ENCODE results near the gene SNRNP200.
"Not testable (repeated sequence)": the region's sequence is repeated elsewhere in the genome, so short reads cannot be mapped to it uniquely, and the experiment has no call there.

Gene SNRNP200

DNA sequence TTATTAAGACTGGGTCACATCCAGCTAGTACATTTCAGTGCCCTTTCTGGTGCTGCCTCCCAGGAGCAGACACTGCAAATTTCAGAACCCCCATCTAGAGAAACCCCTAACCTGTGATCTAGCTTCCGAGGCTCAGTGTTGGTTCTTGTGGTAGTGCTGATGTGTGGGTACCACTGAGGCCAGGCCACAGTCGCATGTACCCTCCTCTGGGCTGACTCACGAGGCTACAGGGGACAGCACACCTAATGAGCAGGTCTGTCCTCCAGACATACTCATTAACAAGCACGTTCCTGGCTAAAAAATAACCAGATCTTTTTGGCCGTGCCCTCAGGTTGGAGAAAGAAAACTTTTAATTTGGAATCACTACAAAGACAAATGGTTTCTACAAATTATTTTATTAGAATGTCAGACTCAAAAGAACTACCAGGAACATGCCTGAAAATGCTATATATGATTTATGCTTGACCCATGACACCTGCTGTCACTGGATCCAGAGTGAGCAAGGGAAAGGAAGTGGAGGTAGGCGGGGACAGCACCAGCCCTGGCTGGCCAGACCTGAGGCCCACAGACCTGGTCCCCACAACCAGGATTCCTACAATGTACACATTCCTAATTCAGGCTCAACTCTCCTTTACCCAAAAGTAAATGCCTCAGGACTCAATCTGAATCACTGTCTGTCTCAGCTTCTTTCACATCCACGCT, 30.8 kb downstream of the SNRNP200 start:
- DNase-seq (ENCODE audit: low read depth) = no peak

DNA sequence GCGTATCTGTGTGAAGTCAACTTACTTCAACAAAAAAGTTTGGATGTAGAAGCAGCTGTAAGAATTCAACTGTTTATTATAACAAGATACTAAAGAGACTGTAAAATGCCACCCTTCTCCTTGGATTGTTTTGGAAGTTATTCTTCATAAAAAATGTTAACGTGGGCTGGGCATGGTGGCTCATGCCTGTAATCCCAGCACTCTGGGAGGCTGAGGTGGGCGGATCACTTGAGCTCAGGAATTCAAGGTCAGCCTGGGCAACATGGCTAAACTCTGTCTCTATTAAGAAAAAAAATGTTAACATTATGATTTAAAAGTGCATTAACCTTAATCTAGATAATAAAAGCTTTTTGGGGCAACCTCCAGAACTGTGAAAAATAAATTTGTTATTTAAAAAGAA, 31.6 kb downstream of the SNRNP200 start:
- no peak for DNase-seq (ENCODE audit: low read depth)

DNA sequence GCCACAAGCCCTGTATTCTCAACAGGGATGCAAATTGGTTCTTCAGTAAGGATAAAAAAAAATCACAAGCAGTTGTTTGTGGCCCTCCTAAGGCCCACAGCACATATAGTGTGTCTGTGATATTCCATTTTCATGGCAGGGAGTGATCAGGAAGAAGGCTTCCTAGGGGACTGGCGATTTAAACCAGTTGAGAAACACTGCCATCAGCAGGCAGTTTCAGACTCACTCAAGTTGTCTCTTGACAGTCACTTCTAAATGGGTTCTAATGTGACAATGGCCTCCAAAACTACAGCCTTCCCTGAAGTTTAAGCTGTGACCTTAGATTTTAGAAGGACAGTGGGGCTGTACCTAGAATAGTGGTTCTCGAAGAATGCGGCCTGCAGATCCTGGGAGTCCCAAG, 33.4 kb downstream of the SNRNP200 start:
- DNase-seq (ENCODE audit: low read depth) = no peak

DNA sequence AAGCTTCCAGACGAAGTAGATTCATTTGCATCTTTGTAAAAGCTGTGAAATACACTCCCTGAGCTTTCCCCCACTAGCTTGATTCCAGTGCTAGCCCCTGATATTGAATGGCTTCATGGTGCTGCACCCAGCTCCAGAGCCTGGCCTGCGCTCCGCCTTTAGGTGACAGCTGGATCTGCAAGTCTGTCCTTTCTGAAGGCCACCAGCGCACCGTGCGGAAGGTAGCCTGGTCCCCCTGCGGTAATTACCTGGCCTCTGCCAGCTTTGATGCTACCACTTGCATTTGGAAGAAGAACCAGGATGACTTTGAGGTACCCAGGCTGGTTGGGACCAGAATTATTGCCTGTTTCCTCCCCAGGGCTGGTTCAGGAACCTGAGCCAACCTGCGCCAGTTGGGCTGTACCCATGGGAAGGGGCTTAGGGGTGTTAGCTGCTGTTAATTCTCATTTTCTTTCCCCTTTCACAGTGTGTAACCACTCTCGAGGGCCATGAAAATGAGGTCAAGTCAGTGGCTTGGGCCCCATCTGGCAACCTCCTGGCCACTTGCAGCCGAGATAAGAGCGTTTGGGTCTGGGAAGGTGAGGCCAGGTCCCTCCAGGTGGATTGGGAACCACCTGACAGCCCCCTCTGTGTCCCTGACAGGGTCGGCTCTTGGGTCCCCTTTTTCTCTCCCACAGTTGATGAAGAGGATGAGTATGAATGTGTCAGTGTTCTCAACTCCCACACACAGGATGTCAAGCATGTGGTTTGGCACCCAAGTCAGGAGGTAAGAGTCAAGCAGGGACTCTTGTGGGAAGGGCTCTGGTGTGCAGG, 38.0 kb downstream of the SNRNP200 start:
- DNase-seq (ENCODE audit: low read depth) = peak; percentile 9

DNA sequence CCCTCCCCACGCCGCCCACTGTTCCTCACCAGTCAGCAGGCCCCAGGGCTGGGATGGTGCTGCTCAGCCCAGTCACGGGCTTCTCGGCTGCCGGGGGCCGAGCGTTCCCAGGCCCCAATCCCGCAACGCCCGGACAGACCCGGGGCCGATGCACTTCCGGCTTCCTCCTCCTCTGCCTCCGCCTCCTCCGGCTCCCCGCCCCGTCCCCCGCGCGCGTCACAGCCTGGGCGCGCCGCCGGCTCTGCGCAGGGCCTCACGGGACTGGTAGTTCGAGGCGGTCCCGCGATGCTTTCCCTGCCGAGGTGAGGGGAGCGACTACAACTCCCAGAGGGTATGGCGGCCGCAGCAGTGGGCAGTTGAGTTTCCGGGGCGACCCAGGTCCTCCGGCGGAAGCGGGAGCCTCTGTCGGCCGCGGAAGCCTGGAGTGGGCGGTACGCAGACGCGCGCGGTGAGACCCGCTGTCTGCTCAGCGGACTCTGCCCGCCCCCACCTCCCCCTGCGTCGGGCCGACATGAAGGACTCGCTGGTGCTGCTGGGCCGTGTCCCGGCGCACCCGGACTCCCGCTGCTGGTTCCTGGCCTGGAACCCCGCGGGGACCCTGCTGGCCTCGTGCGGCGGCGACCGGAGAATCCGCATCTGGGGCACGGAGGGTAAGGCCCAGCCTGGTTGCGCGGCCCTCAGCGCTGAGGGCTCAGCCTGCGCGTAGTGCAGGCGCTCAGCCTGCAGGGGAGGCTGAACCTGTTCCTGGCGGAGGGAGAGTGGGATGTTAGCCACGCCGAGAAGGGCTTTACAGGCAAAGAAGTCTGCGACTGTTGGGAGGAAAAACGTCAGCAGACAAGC, 39.3 kb downstream of the SNRNP200 start, which contains the start of the genes CIAO1 and TMEM127:
Gene CIAO1, plus strand, starts transcription at position 386 of the 840 bp plus-strand sequence. Its CDS starts 126 bp downstream, at position 512.
Gene TMEM127, minus strand, starts transcription at position 158 of the 840 bp plus-strand sequence. CDS start 616 bp downstream, outside the sequence.
- peak; percentile 98 for DNase-seq (ENCODE audit: low read depth)

DNA sequence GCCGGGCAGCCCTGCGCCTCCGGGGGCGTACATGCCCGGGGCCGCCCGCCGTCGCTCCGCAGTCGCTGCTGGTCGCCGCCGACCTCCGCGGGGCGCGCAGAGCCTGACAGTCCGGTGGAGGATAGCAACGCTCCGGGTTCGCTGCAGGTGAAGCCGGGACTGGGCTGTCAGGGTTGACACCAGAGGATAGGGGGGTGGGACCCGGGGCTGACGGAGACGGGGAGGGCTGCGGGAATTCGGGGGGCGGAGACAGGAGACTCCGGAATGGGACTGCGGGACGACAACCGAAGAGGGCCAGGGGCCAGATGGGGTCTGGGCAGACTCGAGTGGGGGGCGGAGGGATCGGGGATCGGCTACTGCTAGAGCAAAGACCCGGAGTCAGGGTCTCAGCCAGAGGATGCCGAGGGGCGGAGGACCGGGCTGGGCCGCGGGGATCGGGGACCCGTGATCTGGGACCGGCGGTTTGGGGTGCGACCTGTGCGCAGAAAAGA, 40.0 kb downstream of the SNRNP200 start:
- peak; percentile 36 for DNase-seq (ENCODE audit: low read depth)

DNA sequence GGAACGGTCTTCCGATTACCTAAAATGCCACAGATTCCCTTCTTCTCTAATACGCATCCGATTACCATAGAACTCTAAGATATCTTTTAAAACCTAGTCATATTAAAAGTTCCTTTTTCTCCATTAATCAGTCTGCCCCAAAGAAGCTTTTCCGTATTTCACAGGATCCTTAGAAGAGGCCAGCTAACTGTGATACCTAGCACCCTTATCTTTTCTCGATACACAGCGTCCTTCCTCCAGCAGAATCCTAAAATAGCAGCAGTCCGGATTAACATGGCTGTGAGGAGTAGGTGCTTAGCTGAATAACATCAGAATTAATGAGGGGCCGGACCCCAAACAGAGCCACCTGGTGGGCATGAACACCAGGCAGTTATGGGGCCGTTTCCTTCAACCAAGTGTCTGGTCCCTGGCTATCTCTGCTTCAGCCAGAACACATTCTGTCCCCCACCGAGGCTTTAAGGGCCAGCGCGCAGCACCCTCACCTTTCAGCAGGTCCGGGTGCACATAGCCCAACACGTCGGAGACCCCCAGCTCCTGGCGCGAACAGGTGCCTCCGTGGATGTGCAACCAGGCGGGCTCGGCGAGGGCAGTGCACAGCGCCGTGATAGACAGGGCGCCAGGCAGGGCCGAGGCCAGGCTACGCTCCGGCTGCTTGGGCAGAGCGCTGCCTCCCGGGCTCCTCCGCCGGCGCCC, 40.5 kb downstream of the SNRNP200 start:
- DNase-seq (ENCODE audit: low read depth) = no peak

DNA sequence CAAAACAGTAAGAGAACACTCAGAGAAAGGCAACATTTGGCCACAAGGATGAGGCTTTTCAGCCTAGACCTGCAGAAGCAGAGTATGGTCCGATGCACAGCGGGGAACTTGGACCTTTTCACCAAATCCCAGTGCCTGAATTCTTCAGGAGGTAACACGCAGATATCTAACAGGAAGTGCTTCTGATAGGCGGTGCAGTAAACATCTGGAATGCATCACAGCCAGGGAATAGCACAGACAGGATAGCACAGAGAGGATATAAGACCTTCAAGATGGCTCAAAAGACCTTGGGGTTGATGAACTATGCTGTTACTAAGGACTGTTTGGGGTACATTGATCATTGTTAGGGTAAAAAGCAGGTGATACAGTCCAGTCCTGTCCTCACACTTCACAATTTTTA, 41.3 kb downstream of the SNRNP200 start:
- DNase-seq (ENCODE audit: low read depth) = no peak

DNA sequence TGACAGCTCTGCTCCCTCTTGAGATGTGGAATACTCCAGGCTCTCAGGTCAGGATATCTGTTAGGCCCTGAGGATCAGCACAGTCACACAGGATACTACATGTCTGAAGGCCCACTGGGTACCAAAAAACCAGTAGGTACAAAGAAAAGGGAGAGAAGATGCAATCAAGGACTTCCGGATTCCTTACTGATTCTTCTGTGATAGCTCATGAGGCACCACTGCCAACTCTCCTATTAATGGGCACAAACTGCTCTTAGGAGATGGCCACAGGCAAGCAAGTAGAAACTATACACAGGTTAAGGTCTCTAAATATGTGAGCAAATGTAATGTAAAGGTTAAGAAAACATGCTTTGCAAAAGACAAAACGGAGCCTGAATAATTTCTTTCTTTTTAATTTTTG, 43.0 kb downstream of the SNRNP200 start:
- no peak for DNase-seq (ENCODE audit: low read depth)

DNA sequence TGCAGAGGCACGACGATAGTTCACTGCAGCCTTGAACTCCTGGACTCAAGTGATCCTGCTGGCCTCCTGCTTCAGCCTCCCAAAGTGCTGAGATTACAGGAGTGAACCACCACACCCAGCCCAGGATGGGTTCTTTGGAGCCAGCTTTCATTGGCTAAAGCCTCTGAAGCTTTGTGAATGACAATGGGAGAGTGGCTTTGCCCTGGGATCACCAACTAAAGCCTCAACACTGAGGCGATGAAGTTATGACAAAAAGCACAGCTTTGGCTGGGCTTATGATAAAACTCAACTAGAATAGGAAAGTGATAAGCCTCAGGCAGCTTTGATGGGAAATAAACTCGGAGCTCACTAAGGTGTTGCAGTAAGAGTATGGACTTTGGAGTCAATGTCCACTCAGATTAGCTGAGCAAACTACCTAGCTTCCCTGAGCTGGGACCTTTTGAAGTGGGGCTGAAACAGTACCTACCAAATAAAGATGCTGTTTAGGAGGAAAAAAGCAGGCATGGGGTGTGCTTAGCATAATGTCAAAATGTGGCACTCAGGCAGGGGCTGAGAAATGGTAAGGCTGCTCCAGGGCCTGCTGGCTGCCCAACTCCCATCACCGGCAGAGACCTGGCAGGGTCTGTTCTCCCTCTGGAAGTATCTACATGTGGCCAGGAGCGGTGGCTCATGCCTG, 43.9 kb downstream of the SNRNP200 start:
- DNase-seq (ENCODE audit: low read depth) = no peak

DNA sequence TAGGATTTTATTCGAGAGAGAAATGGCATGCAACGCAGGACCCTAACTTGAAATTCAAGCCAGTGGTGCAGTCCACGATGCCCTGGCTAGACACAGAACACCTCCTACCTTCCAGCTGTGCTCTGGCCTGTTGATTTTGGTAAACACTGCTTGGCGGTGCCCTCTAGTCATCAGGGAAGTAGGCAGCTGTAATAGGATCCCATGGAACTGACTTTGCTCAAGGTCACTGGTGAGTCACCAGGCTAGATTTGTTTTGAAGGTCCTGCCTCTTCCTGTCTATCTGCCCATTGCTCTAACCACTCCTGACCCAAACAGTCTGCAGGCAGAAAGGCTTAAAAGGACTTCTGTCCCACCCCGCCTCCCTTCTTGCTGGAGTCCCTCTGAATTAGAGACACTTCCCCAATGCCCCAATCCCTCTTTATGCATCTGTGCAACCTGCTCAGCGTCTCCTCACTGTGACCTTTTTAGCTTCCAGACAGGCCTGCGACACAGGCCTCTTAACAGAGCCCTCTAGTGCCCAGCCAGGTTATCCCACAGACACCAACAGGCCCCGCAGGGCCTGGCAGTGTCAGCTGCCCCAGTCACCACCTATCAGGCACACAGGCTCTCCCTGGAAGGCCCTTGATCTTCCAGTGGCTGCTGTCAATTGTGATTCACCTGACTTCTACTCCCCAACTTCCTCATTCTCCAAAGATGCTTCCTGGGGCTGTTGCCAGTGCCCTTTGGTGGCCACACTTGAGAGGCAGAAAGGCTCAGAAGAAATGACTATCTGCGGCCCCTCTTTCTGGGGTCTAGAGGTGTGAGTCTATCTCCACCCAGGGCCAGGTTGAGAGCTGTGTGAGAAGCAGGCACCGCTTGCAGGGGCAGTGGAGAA, 44.7 kb downstream of the SNRNP200 start:
- DNase-seq (ENCODE audit: low read depth) = no peak

DNA sequence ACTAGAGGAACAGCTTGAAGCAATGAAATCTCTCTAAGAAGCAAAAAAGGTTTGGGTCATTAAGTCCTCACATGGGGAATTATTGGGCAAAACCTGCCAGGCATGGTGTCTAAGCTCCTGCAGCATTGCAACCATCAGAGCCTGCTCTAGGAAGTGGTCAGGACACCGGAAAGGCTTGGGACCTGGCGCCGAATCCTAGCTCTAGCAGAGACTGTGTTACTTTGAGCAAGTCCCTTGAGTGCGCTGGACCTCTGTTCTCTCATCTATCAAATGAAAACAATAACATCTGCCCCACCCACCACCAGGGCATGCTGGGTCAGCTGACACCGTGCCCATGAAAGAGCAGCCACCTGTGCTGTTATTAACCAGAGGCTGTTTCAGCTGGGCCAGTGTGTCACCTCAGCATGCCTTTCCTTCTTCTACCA, 45.8 kb downstream of the SNRNP200 start:
- DNase-seq (ENCODE audit: low read depth) = no peak

DNA sequence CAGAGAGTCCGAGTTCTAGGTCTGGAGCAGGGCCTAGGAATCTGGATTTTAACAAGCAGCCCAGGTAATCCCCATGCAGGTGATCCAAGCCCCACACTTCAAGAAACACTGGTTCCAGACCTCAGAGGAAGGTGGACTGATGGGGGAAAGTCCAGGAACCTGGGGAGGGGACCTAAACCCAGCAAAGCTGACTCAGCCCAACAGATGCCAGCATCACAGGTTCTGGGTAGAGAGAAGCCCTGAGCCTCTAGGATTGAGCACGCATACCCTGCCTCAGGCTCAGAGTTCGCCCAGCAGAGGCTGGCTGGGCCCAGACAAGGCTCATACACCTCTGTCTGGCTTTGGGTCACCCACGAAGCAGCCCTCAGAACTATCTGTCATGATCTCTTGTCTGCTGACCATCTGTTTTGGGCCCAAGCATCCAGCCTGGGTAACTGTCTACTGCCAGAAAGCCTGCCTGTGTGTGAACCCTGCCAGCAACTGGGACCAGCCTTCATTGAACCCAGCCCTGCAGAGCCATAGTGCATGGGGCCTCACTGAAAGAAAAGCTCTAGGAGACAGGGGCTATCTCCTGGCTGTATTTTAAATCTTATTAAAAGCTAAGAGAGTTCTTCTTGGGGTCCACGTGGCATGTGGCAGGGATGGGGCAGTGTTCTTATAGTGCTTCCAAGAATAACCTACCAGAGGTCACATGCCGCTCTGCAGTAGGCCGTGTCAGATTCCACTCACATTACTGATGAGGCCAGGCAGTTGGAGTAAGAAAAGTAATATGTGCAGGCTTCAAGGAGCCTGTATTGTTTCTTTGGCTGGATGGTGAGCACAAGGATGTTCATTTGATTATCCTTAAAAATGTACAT, 47.0 kb downstream of the SNRNP200 start:
- DNase-seq (ENCODE audit: low read depth) = no peak

DNA sequence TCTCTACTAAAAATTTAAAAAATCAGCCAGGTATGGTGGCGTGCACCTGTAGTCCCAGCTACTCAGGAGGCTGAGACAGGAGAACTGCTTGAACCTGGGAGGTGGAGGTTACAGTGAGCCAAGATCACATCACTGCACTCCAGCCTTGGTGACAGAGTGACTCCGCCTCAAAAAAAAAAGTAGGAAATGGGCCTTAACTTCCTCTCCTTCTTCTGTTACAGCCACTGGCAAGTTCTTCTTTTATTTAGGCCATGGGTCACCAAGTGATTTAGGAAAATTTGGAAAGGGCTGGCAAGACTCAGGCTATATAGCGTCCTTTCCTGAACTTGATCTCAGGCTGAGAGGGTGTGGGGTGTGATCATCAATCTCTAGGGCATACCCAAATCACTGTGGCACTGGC, 47.6 kb downstream of the SNRNP200 start:
- not testable (repeated sequence) for DNase-seq (ENCODE audit: low read depth)

DNA sequence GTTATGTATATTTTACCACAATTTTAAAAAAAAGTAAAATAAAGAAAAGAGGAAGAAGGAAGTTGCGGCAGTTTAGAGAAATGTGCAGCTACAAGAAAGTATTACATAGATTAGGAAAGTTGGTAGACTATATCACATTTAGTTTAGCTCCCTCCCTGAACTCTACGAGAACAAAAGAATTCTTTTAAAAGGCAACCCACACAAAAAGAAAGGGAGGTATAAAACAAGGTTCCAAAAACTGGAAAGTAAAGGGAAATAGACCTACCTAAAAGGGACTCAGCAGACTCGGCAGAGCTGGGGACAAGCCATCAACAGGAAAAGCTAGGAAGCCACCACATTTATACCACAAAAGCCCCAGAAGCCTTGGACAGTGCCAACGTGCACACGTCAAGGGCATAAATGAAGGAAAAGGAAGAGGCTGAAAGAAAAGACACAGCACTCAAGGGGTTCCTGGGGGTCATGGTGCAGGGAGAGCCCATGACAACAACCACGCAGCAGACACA, 48.7 kb downstream of the SNRNP200 start:
- no peak for DNase-seq (ENCODE audit: low read depth)

DNA sequence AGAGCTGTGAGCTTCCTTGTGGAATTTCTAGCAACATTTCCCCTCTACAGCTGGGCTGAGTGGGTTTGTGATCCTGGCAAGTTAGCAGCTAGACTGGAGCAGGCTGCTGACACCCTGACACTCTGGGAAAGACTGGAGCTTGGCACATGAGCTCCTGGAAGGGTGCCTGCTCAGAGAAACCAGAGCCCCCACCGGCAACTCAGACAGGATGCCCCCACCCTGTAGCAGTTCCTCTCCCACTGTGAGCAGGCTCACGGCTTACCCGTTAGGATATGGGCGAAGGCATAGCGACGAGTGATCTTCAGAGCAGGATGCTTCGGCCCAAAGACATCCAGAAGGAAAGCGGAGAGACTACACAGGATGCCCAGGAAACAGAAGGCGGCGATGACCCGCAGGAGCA, 50.8 kb downstream of the SNRNP200 start:
- no peak for DNase-seq (ENCODE audit: low read depth)

DNA sequence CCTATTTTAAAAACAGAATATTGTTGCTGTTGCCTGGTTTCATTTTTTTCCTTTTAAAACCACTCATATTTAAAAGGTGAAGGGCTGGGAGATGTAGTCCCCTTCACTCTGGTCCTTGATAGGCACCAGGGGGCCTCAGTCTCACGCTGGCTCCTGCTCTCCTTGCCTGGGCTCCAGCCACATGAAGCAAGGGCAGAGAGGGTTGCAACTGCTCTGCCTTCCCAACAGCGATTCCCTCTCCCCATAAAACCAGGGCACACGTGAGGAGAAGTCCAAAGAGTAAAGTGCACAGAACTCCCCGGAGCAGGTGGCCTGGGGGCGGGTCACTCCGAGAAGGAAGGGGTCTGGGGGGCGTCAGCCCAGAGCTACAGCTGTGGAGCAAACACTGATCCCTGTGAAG, 52.3 kb downstream of the SNRNP200 start:
- no peak for DNase-seq (ENCODE audit: low read depth)

DNA sequence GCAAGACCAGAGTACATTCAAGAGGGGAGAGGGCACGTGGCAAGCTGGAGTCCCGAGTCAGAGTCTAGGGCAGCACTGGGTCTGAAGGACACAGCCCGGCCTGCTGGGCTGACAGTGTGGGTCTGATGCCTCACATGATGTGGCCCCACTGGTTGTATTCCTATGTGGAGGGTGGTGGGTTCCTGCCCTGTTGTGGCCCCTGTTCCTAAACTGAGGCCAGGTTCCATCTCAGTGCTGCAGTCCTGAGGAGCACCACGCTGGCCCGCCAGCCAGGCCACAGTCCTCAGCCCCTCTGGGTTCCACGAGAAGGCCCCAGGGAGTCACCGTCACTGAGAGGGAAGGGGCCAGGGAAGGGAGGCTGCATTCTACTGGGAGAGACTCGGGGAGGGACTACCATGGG, 52.8 kb downstream of the SNRNP200 start:
- DNase-seq (ENCODE audit: low read depth) = no peak

All from T-helper 22 cell (primary cell).